ENCODE data around the gene AGBL4.

The AGBL4 gene

GRCh38 chr1:48776393-48777218 is 1247.1 kb downstream of the AGBL4 start, which contains the start of gene BEND5:
Gene BEND5, minus strand, starts transcription at chr1:48776891. Its CDS starts 60 bp downstream, at chr1:48776831.
- DNase-seq (ENCODE audit: low read depth), result peak; percentile 32
- peak within 1 kb of the TSS; percentile 53 for H3K4me3 ChIP-seq (replicated peaks; ENCODE audit: low read depth, low read length)
- TF ChIP-seq CTCF (IDR thresholded peaks at IDR 0.05; ENCODE audit: low read length, missing control alignments), result no peak

DNA sequence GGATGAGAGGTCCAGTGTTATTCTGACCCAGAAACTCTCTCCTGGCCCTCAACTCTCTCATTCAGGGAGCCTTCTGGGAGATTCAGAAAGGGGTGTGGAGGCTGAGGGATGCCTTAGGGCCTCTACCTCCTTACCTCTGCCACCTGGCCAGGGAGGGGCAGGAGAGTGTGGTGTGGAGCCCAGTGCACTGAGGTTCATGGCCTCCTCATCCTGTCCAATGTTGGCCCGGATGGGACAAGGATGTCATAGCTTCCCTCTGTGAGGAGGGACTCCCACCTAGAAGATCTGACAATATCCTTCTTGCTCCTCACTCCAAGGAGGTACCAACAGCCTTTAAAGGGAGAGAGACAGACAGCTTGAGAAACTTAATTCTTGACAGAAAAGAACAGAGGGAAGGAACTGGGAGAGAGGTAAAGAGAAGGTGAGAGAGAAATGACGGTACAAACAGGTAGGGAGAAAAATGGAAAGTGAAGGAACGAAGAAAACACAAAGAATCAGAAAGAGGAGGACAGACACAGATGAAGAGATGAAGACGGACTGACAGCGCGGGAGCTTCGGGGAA is 1247.8 kb downstream of the AGBL4 start:
- peak overlapping the region; percentile 53 for H3K4me3 ChIP-seq (replicated peaks; ENCODE audit: low read depth, low read length)
- no peak for TF ChIP-seq CTCF (IDR thresholded peaks at IDR 0.05; ENCODE audit: low read length, missing control alignments)
- DNase-seq (ENCODE audit: low read depth), result no peak

DNA sequence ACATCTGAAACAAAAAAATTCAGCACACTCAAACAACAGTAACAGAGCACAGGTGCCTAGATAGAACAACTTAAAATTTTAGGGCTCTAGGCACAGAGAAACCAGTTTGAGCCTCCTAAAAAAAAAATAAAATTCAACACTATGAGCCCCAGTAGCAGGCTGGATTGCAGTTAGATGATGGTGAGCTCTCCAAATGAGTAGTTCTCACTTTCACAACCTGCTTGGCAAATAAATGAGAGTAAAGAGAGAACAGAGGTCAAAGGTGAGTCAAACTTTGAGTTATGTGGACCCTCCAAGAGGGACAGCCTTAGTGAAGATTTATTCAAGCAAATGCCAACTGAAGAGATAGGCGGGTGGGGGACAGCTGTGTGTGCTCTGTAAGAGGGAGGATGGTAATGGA is 1250.6 kb downstream of the AGBL4 start:
- DNase-seq (ENCODE audit: low read depth), result no peak
- TF ChIP-seq CTCF (IDR thresholded peaks at IDR 0.05; ENCODE audit: low read length, missing control alignments), result no peak
- no peak overlapping the region for H3K4me3 ChIP-seq (replicated peaks; ENCODE audit: low read depth, low read length)

DNA sequence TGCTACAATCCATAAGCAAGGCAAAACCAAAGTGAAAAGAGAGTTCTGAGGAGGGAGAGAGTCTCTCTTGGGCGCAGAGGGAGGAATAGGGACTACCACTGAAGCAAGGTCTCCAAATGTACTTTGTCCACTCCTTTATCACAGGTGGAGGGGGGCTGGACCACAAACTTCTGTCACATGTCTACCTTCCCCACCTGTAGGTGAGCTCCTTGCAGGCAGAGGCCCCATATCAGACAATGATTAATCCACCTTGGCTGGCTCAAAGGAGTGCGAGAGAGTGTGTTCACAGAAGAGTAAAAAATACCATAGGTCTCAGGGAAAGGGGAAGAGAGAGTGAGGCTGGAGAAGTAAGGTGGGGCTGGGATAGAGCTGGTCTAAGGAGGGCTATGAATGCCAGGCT is 1251.5 kb downstream of the AGBL4 start:
- no peak for DNase-seq (ENCODE audit: low read depth)
- H3K4me3 ChIP-seq (replicated peaks; ENCODE audit: low read depth, low read length), result no peak overlapping the region
- TF ChIP-seq CTCF (IDR thresholded peaks at IDR 0.05; ENCODE audit: low read length, missing control alignments), result no peak

DNA sequence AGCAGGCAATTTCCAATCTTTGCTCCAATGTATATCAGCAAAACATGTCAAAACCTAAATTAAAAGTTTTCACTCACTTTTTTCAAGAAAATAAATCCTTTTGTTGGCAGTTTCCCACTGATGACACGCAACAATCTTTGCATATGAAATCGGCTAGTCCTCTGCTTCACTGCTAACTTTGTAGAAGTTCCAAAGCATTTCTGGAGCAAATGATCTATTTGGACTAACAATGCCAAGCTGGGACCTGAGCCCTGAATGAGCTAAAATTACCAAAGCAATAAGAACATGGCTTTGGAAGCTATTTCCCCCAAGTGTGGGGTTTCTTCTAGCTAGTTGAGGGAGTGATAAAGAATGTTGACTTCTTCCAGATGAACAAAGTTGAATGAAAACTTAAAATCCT is 1252.2 kb downstream of the AGBL4 start:
- H3K4me3 ChIP-seq (replicated peaks; ENCODE audit: low read depth, low read length), result no peak overlapping the region
- TF ChIP-seq CTCF (IDR thresholded peaks at IDR 0.05; ENCODE audit: low read length, missing control alignments), result no peak
- DNase-seq (ENCODE audit: low read depth), result no peak

DNA sequence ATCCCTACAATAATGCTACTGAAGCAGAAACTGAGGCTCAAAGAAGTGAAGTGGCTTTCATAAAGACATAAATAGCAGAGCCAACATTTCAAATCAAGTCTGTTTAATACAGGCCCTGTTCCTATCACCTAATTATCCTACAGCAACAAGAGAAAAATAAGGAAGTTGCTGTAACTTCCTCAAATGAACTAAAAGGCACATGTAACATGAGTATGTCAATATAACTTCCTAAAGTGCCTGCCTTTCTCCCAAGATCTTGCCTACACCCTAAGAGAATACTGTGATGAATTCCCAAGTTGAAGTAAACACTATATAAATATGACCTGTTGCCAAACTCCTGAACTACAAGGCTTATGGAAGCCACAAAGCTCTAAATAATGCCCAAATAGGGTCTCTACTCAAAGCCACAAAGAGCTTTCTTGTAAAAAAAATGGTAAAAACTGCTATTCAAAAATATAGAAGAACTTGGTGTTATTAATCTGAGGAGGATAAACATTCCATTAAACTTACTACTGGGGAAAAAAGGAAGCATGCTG is 1255.7 kb downstream of the AGBL4 start:
- no peak for DNase-seq (ENCODE audit: low read depth)
- TF ChIP-seq CTCF (IDR thresholded peaks at IDR 0.05; ENCODE audit: low read length, missing control alignments), result no peak
- H3K4me3 ChIP-seq (replicated peaks; ENCODE audit: low read depth, low read length), result no peak overlapping the region
